WI38 (cell line): Measurements from ENCODE around the gene MED15.

Experiments used
- H3K4me3 ChIP-seq: 2 replicates; pipeline ENCODE4 v1.5.1; 2011; ENCODE audit warnings: low read depth, mild to moderate bottlenecking, control low read depth, low read length
- CTCF ChIP-seq: IDR thresholded peaks from 2 replicates; pipeline ENCODE4 v1.5.1; 2012; ENCODE audit warnings: low read depth, mild to moderate bottlenecking, control low read depth, low read length

MED15 gene

DNA sequence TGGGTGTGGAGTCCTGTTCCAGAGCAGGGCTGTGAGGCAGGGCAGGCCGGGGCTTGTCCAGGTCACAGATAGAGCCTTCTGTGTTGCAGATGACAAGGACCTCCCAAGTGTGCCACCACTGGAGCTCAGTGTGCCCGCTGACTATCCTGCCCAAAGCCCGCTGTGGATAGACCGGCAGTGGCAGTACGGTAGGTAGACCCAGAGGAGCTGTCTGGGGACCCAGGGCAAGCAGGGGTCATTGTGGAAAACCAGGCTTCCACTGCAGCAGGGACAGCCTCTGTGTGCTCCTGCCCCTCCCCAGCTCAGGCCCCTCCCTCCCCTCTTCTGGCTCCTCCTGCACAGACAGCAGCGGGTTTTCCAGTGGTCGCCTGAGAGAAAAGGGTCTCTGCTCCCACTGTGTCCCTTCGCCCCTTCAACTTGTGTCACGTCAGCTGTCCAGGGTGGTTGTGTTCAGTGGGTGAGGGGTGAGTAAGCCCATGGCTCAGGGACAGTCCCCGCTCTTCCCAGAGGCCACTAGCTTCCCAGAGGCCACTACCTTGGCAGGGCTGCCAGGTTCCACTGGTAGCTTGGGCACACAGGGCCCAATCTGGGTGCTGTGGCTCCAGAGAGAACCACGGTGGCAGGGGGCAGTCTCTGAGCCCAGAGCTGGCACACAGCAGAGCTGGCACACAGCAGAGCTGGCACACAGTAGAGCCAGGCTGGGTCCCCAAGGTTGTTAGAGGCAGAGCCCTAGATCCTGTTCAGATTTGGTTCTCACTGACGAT, 78.4 kb downstream of the MED15 start:
- no peak for TF ChIP-seq CTCF
- H3K4me3 ChIP-seq = no peak overlapping the region

- no peak for TF ChIP-seq CTCF
Observed at GRCh38 chr22:20586403-20586745, 79.0 kb downstream of the MED15 start.

GRCh38 chr22:20587206-20587958, 80.0 kb downstream of the MED15 start:
- TF ChIP-seq CTCF = no peak
- H3K4me3 ChIP-seq = no peak overlapping the region

More at GRCh38 chr22:20586403-20586745, 79.0 kb downstream of the MED15 start:
- H3K4me3 ChIP-seq = no peak overlapping the region

DNA sequence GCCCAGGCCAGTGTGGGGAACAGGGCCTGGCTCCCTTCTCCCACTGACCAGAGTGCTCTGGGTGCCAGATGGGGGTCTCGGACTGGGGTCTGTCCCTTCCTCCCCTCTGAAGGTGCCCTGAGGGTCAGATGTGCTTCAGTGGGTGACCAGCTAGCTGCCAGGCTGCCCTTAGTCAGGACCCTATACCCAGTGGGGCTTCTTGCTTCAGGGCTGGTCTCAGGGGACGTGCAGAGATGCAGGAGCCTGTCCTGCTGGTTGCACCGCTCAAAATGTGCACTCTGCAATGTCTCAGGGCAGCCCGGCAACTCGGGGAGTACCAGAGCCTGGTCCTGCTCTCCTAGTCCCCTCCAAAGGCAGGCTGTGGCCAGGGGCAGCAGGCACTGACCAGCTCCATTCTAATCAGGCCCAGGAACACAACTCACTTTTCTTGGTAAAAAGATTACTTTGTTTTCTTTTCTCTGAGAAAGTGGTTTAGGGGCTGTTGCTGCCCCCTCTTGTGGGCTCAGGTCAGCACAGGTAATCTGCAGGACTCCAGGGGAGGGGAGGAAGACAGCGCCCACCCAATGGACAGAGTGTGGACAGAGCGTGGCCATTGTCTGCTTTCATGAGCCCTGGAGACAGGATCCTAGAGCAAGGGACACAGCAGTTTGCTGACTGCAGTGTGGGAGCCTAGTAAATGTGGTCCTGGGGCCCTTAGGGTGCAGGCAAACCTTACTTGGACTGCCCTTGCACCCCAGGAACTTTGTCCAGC, 80.9 kb downstream of the MED15 start:
- H3K4me3 ChIP-seq = no peak overlapping the region
- no peak for TF ChIP-seq CTCF

- TF ChIP-seq CTCF = no peak
- H3K4me3 ChIP-seq = no peak overlapping the region
Observed at GRCh38 chr22:20588843-20589581, 81.6 kb downstream of the MED15 start.

- H3K4me3 ChIP-seq = no peak overlapping the region
- no peak for TF ChIP-seq CTCF
Observed at GRCh38 chr22:20589614-20590476, 82.4 kb downstream of the MED15 start.
